HG02642 (cell line): Measurements from ENCODE around the gene SMIM21.

ENCODE experiments used
- ATAC-seq: cut with Tn5 transposase; IDR thresholded peaks from one replicate; pipeline ENCODE4 v1.9.1; 2021; ENCODE audit warnings: mild to moderate bottlenecking; ENCODE audit not compliant: unreplicated experiment, poor library complexity

SMIM21 gene

GRCh38 chr18:75427603-75428002, at the start of gene SMIM21:
TSS of gene SMIM21 (minus strand) at chr18:75427703. CDS start at chr18:75427563, 140 bp downstream.
- ATAC-seq, result no peak

- no peak for ATAC-seq
These were observed 47.7 kb upstream of the SMIM21 start for GRCh38 chr18:75475228-75475627.

- ATAC-seq, result no peak
These were observed 46.8 kb upstream of the SMIM21 start for GRCh38 chr18:75474332-75474731.

- no peak for ATAC-seq
These were observed 45.8 kb upstream of the SMIM21 start for GRCh38 chr18:75473316-75473715.

- no peak for ATAC-seq
These were observed 45.4 kb upstream of the SMIM21 start for GRCh38 chr18:75472906-75473305.

GRCh38 chr18:75472396-75472795, 44.9 kb upstream of the SMIM21 start:
- no peak for ATAC-seq

- ATAC-seq, result no peak
These were observed 44.3 kb upstream of the SMIM21 start for GRCh38 chr18:75471850-75472249.

- ATAC-seq, result no peak
These were observed 40.3 kb upstream of the SMIM21 start for GRCh38 chr18:75467851-75468250.

- ATAC-seq, result no peak
These were observed 39.8 kb upstream of the SMIM21 start for GRCh38 chr18:75467281-75467795.

- ATAC-seq, result no peak
These were observed 36.9 kb upstream of the SMIM21 start for GRCh38 chr18:75464356-75464755.

GRCh38 chr18:75462178-75462832, 34.8 kb upstream of the SMIM21 start:
- no peak for ATAC-seq

GRCh38 chr18:75456199-75456631, 28.7 kb upstream of the SMIM21 start:
- no peak for ATAC-seq

GRCh38 chr18:75455249-75456198, 28.0 kb upstream of the SMIM21 start:
- ATAC-seq, result no peak

GRCh38 chr18:75454022-75454795, 26.7 kb upstream of the SMIM21 start:
- no peak for ATAC-seq

GRCh38 chr18:75450906-75451305, 23.4 kb upstream of the SMIM21 start:
- ATAC-seq, result no peak

- ATAC-seq, result no peak
These were observed 14.4 kb upstream of the SMIM21 start for GRCh38 chr18:75441896-75442295.

GRCh38 chr18:75439348-75439747, 11.8 kb upstream of the SMIM21 start:
- ATAC-seq, result no peak

- ATAC-seq, result no peak
These were observed 11.4 kb upstream of the SMIM21 start for GRCh38 chr18:75438891-75439290.

- no peak for ATAC-seq
These were observed 10.5 kb upstream of the SMIM21 start for GRCh38 chr18:75437979-75438378.

- no peak for ATAC-seq
These were observed 5.6 kb upstream of the SMIM21 start for GRCh38 chr18:75433098-75433497.
